SK-N-SH treated with all-trans-retinoic acid at 6 μM for 48 hours (cell line): ENCODE data around the gene C3orf49.

Source experiments
- ATAC-seq: fragments of 200-7000 bp; cut with Tn5 transposase; 3 replicates; pipeline ENCODE4 v1.9.1; 2020; ENCODE audit warnings: mild to moderate bottlenecking, moderate library complexity
- ARNTL ChIP-seq: fragments of 450-650 bp; formaldehyde crosslinking; IDR thresholded peaks from 2 replicates; pipeline ENCODE4 v1.5.0; 2020; ENCODE audit warnings: low read depth, mild to moderate bottlenecking, moderate library complexity, borderline replicate concordance
- BACH2 ChIP-seq: fragments of 250-450 bp; sonication (Bioruptor Pico); IDR thresholded peaks from 2 replicates; pipeline ENCODE4 v1.9.0; 2021; ENCODE audit warnings: mild to moderate bottlenecking, borderline replicate concordance
- CSDC2 ChIP-seq: fragments of 250-450 bp; sonication (Bioruptor Pico); IDR thresholded peaks from 2 replicates; pipeline ENCODE4 v1.5.0; 2020; ENCODE audit warnings: mild to moderate bottlenecking, moderate library complexity
- ESRRG ChIP-seq: fragments of 250-450 bp; sonication (Bioruptor Pico); IDR thresholded peaks from 2 replicates; pipeline ENCODE4 v1.6.1; 2021; ENCODE audit warnings: mild to moderate bottlenecking
- GLIS3 ChIP-seq: fragments of 250-450 bp; sonication (Bioruptor Pico); IDR thresholded peaks from 2 replicates; pipeline ENCODE4 v1.5.0; 2020; ENCODE audit warnings: mild to moderate bottlenecking, moderate library complexity
- ISL1 ChIP-seq: fragments of 250-450 bp; sonication (Bioruptor Pico); IDR thresholded peaks from 2 replicates; pipeline ENCODE4 v2.1.2; 2022; ENCODE audit warnings: mild to moderate bottlenecking, moderate library complexity
- OSR1 ChIP-seq: fragments of 250-450 bp; sonication (Bioruptor Pico); IDR thresholded peaks from 2 replicates; pipeline ENCODE4 v1.8.0; 2022; ENCODE audit warnings: moderate library complexity, mild to moderate bottlenecking, inconsistent platforms
- PPARA ChIP-seq: fragments of 250-450 bp; sonication (Bioruptor Pico); IDR thresholded peaks from 2 replicates; pipeline ENCODE4 v1.5.0; 2020; ENCODE audit warnings: mild to moderate bottlenecking, borderline replicate concordance
- RARB ChIP-seq: fragments of 250-450 bp; sonication (Bioruptor Pico); IDR thresholded peaks from 2 replicates; pipeline ENCODE4 v1.8.0; 2021; ENCODE audit warnings: mild to moderate bottlenecking, moderate library complexity
- SNAI2 ChIP-seq: fragments of 250-450 bp; sonication (Bioruptor Pico); IDR thresholded peaks from 2 replicates; pipeline ENCODE4 v1.5.0; 2020; ENCODE audit warnings: mild to moderate bottlenecking, moderate library complexity
- TCF4 ChIP-seq: fragments of 250-450 bp; sonication (Bioruptor Pico); IDR thresholded peaks from 2 replicates; pipeline ENCODE4 v1.8.0; 2021; ENCODE audit warnings: mild to moderate bottlenecking, moderate library complexity, borderline replicate concordance
- TOX ChIP-seq: fragments of 250-450 bp; sonication (Bioruptor Pico); IDR thresholded peaks from 2 replicates; pipeline ENCODE4 v1.8.0; 2021; ENCODE audit warnings: mild to moderate bottlenecking, moderate library complexity, borderline replicate concordance
- ZC3H10 ChIP-seq: fragments of 250-450 bp; sonication (Bioruptor Pico); IDR thresholded peaks from 2 replicates; pipeline ENCODE4 v1.5.1; 2021; ENCODE audit warnings: mild to moderate bottlenecking, moderate library complexity
- ZFP30 ChIP-seq: fragments of 450-650 bp; formaldehyde crosslinking; IDR thresholded peaks from 2 replicates; pipeline ENCODE4 v1.5.0; 2022; ENCODE audit warnings: mild to moderate bottlenecking, moderate library complexity
- ZNF565 ChIP-seq: fragments of 450-650 bp; formaldehyde crosslinking; conservative IDR thresholded peaks from 2 replicates; pipeline ENCODE4 v1.5.0; 2020; ENCODE audit warnings: low read depth, mild to moderate bottlenecking, moderate library complexity
- ZNF70 ChIP-seq: fragments of 450-650 bp; formaldehyde crosslinking; IDR thresholded peaks from 2 replicates; pipeline ENCODE4 v1.5.0; 2020; ENCODE audit warnings: mild to moderate bottlenecking, moderate library complexity
- ZNF8 ChIP-seq: fragments of 450-650 bp; formaldehyde crosslinking; IDR thresholded peaks from 2 replicates; pipeline ENCODE4 v1.5.0; 2020; ENCODE audit warnings: mild to moderate bottlenecking, moderate library complexity
- TF ChIP-seq, protein P1 (sequence below): fragments of 250-450 bp; sonication (Bioruptor Pico); IDR thresholded peaks from 2 replicates; pipeline ENCODE4 v1.5.0; 2020; ENCODE audit warnings: mild to moderate bottlenecking, moderate library complexity
- TF ChIP-seq, protein P2 (sequence below): fragments of 250-450 bp; sonication (Bioruptor Pico); IDR thresholded peaks from 2 replicates; pipeline ENCODE4 v1.5.1; 2020; ENCODE audit warnings: low read depth, mild to moderate bottlenecking, moderate library complexity
- TF ChIP-seq, protein P3 (sequence below): fragments of 250-450 bp; sonication (Bioruptor Pico); IDR thresholded peaks from 2 replicates; pipeline ENCODE4 v1.8.0; 2021; ENCODE audit warnings: low read depth, mild to moderate bottlenecking, moderate library complexity, borderline replicate concordance
- TF ChIP-seq, protein P4 (sequence below): fragments of 250-450 bp; sonication (Bioruptor Pico); IDR thresholded peaks from 2 replicates; pipeline ENCODE4 v1.8.0; 2020; ENCODE audit warnings: mild to moderate bottlenecking, moderate library complexity, borderline replicate concordance

Gene C3orf49

DNA sequence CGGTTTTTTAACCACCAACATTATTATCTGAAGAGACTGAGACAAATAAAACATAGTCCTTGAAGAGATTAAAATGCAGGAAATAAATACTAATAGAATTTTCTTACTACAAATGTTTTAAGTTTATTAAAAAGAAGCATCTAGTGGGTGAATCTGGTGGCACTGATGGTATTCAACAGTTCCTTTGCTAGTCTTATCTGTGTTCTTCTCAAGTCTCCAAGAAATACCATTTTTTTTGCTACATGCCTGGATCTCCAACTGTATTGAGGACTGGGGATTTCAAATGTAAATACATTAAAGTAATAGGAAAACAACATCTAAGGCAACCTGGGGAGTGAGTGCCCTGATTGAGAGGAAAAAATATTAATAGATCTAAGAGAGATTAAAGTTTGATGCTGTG, 22.6 kb downstream of the C3orf49 start (continued):
- TF ChIP-seq, protein P1, sequence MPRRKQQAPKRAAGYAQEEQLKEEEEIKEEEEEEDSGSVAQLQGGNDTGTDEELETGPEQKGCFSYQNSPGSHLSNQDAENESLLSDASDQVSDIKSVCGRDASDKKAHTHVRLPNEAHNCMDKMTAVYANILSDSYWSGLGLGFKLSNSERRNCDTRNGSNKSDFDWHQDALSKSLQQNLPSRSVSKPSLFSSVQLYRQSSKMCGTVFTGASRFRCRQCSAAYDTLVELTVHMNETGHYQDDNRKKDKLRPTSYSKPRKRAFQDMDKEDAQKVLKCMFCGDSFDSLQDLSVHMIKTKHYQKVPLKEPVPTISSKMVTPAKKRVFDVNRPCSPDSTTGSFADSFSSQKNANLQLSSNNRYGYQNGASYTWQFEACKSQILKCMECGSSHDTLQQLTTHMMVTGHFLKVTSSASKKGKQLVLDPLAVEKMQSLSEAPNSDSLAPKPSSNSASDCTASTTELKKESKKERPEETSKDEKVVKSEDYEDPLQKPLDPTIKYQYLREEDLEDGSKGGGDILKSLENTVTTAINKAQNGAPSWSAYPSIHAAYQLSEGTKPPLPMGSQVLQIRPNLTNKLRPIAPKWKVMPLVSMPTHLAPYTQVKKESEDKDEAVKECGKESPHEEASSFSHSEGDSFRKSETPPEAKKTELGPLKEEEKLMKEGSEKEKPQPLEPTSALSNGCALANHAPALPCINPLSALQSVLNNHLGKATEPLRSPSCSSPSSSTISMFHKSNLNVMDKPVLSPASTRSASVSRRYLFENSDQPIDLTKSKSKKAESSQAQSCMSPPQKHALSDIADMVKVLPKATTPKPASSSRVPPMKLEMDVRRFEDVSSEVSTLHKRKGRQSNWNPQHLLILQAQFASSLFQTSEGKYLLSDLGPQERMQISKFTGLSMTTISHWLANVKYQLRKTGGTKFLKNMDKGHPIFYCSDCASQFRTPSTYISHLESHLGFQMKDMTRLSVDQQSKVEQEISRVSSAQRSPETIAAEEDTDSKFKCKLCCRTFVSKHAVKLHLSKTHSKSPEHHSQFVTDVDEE (CRISPR knock-in tag): no peak
- TF ChIP-seq, protein P2, sequence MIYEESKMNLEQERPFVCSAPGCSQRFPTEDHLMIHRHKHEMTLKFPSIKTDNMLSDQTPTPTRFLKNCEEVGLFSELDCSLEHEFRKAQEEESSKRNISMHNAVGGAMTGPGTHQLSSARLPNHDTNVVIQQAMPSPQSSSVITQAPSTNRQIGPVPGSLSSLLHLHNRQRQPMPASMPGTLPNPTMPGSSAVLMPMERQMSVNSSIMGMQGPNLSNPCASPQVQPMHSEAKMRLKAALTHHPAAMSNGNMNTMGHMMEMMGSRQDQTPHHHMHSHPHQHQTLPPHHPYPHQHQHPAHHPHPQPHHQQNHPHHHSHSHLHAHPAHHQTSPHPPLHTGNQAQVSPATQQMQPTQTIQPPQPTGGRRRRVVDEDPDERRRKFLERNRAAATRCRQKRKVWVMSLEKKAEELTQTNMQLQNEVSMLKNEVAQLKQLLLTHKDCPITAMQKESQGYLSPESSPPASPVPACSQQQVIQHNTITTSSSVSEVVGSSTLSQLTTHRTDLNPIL (CRISPR knock-in tag): no peak
- TF ChIP-seq, protein P3, sequence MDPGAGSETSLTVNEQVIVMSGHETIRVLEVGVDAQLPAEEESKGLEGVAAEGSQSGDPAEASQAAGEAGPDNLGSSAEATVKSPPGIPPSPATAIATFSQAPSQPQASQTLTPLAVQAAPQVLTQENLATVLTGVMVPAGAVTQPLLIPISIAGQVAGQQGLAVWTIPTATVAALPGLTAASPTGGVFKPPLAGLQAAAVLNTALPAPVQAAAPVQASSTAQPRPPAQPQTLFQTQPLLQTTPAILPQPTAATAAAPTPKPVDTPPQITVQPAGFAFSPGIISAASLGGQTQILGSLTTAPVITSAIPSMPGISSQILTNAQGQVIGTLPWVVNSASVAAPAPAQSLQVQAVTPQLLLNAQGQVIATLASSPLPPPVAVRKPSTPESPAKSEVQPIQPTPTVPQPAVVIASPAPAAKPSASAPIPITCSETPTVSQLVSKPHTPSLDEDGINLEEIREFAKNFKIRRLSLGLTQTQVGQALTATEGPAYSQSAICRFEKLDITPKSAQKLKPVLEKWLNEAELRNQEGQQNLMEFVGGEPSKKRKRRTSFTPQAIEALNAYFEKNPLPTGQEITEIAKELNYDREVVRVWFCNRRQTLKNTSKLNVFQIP: no peak

DNA sequence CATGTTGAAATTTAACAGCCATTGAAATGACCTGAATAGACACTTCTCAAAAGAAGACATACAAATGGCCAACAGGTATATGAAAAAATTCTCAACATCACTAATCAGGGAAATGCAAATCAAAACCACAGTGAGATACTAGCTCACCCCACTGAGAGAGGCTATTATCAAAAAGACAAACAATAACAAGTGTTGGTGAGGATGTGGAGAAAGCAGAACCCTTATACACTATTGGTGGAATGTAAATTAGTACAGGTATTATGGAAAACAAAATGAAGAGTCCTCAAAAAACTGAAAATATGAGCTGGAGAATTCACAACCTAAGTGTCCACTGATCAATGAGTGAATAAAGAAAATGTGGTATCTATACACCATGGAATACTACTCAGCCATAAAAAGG, 23.0 kb downstream of the C3orf49 start:
- TF ChIP-seq ZNF8 (CRISPR knock-in tag) (no peak), ZFP30 (CRISPR knock-in tag) (no peak), ARNTL (CRISPR knock-in tag) (no peak), BACH2 (CRISPR knock-in tag) (no peak)
- ATAC-seq: no peak

DNA sequence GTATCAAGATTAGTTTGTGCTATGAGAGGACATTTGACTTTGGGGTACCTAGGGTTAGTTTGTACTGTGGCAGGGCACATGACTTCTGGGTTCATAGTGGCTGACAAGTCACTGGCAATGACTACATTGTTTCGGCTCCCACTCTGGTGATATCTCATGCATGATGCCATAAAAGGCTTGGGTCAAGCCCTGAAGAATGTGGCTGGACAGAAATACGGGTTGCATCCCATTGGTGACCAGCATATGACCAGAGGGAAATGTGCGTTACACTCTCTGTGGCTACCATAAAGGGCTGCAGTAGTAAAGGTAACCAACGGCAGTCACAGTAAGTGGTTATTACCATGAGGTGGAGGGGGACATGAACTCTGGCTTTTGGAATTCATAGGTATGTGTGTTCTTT, 26.1 kb downstream of the C3orf49 start:
- no peak for ATAC-seq
- TF ChIP-seq PPARA (CRISPR knock-in tag): no peak
- TF ChIP-seq ZFP30 (CRISPR knock-in tag): no peak
- TF ChIP-seq CSDC2 (CRISPR knock-in tag): no peak
- TF ChIP-seq ZC3H10 (CRISPR knock-in tag): no peak
- TF ChIP-seq TOX (CRISPR knock-in tag): no peak
- TF ChIP-seq ISL1 (CRISPR knock-in tag): no peak
- no peak for TF ChIP-seq ZNF70
- no peak for TF ChIP-seq BACH2 (CRISPR knock-in tag)
- no peak for TF ChIP-seq TCF4 (CRISPR knock-in tag)
- TF ChIP-seq SNAI2 (CRISPR knock-in tag): no peak
- no peak for TF ChIP-seq ZNF8 (CRISPR knock-in tag)

DNA sequence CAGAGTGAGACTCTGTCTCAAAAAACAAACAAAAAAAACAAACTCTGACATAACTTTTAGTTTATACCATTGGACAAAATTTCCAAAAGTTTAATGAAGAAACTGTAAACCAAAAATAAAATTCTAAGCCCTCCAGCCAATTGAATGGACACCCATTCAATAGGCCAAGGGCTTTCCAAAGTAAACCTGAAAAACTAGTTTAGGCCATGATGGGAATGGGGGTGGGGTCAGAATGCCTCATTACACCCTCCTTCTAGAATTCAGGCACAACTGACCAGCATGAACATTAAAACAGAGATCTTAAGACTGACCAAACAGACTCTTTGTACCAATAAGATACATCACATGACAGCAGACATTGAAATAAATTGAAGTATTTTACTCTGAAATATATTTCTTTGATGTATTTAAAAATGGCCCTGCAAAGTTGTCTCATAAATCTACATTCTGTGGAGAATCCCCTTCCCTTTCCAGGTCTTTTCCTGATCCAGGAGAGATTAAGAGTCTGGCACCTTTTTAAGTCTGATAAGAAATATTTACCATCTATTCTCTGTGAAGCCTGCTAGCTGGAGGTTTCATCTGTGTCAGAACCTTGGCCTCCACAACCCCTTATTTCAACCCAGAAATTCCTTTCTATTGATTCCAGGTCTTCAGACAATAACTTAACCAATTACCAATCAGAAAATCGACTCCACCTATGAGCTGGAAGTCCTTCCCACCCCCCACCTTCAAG, 28.8 kb downstream of the C3orf49 start:
- ATAC-seq: no peak
- TF ChIP-seq SNAI2 (CRISPR knock-in tag) (no peak), TCF4 (CRISPR knock-in tag) (no peak), CSDC2 (CRISPR knock-in tag) (no peak), ZFP30 (CRISPR knock-in tag) (no peak), ESRRG (CRISPR knock-in tag) (no peak), ZNF565 (CRISPR knock-in tag) (no peak), ZNF70 (no peak), ZNF8 (CRISPR knock-in tag) (no peak), GLIS3 (CRISPR knock-in tag) (no peak), RARB (CRISPR knock-in tag) (no peak), OSR1 (CRISPR knock-in tag) (no peak), BACH2 (CRISPR knock-in tag) (no peak), ZC3H10 (CRISPR knock-in tag) (no peak), PPARA (CRISPR knock-in tag) (no peak)
- TF ChIP-seq, protein P4, sequence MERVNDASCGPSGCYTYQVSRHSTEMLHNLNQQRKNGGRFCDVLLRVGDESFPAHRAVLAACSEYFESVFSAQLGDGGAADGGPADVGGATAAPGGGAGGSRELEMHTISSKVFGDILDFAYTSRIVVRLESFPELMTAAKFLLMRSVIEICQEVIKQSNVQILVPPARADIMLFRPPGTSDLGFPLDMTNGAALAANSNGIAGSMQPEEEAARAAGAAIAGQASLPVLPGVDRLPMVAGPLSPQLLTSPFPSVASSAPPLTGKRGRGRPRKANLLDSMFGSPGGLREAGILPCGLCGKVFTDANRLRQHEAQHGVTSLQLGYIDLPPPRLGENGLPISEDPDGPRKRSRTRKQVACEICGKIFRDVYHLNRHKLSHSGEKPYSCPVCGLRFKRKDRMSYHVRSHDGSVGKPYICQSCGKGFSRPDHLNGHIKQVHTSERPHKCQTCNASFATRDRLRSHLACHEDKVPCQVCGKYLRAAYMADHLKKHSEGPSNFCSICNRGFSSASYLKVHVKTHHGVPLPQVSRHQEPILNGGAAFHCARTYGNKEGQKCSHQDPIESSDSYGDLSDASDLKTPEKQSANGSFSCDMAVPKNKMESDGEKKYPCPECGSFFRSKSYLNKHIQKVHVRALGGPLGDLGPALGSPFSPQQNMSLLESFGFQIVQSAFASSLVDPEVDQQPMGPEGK (CRISPR knock-in tag): no peak
- TF ChIP-seq, protein P1 (CRISPR knock-in tag): no peak
- TF ChIP-seq, protein P2 (CRISPR knock-in tag): no peak
- TF ChIP-seq, protein P3: no peak
